VCaP (cell line): Measurements from ENCODE around the gene FBLN7.

Experiments used
- H3K27ac ChIP-seq: fragments of 450-650 bp; 2 replicates; pipeline ENCODE4 v1.5.1; 2017
- TF ChIP-seq, protein P1 (sequence below): fragments of 450-650 bp; conservative IDR thresholded peaks from 2 replicates; pipeline ENCODE4 v1.5.1; 2017; ENCODE audit warnings: mild to moderate bottlenecking, moderate library complexity

The FBLN7 gene

DNA sequence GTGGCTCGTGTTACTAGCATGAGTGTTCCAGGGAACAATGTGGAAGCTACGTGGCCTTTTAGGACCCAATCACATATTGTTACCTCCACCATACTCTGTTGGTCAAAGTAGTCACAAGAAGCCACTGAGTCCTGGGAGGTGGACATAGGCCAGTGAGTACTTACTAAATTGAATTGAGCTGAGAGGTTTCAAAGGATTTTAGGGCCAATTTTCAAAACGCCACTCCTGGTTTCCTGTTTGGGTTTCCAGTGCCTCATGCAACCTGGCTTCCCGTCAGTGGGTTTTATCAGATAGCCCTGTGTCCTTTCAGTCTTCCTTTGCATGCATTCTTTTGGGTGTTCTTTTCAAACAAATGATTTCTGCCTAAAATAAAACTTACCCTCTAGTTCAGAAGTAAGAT is 56.3 kb downstream of the FBLN7 start:
- TF ChIP-seq, protein P1, sequence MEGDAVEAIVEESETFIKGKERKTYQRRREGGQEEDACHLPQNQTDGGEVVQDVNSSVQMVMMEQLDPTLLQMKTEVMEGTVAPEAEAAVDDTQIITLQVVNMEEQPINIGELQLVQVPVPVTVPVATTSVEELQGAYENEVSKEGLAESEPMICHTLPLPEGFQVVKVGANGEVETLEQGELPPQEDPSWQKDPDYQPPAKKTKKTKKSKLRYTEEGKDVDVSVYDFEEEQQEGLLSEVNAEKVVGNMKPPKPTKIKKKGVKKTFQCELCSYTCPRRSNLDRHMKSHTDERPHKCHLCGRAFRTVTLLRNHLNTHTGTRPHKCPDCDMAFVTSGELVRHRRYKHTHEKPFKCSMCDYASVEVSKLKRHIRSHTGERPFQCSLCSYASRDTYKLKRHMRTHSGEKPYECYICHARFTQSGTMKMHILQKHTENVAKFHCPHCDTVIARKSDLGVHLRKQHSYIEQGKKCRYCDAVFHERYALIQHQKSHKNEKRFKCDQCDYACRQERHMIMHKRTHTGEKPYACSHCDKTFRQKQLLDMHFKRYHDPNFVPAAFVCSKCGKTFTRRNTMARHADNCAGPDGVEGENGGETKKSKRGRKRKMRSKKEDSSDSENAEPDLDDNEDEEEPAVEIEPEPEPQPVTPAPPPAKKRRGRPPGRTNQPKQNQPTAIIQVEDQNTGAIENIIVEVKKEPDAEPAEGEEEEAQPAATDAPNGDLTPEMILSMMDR: no peak
- H3K27ac ChIP-seq: no peak overlapping the region

DNA sequence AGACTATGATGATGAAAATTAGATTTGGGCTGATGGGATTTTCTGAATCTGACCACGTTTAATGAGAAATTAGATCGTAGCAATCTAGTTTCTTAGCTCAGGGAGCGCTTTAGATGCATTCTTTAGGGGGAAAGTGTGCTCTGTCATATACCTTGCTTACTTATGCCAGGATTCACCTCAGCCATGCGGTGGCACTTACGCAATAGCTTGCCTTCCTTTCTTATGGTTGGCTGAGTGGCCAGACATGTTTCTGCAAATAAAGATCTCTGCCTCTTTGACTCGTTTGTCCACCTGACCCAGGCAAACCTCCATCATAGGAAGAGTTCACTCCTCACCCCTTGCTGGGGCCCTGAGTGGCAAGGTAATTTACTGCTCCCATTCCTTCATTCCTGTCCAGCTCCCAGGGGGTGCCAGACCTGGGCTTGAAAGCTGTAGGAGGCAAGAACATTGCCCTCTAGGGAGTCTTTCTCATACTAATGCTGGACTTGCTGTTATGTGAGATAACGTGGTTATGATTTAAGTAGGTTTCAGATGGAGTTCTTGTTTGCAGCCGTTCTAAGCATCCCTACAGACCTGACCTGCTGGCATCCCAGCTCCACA is 57.1 kb downstream of the FBLN7 start:
- TF ChIP-seq, protein P1: no peak
- no peak overlapping the region for H3K27ac ChIP-seq

- TF ChIP-seq, protein P1: no peak
- no peak overlapping the region for H3K27ac ChIP-seq
Observed at GRCh38 chr2:112195950-112196349, 57.8 kb downstream of the FBLN7 start.

DNA sequence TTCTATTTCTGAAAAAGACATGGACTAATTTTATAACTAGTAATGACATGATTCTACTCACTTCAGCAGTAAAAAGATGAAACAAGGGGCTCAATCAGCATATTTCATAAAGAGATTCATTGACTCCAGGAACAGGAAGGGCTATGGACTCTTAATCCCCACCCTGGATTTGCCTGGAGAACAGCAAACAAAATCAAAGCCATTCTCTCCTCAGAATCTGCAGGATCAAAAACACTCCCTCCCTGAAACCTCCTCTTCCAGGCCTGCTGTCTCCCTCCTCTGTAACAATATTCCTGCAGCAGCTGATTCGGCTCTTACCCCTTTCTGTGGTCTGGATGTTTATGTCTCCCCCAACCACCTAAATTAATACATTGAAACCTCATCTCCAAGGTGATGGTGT is 59.7 kb downstream of the FBLN7 start:
- TF ChIP-seq, protein P1: no peak
- H3K27ac ChIP-seq: no peak overlapping the region

DNA sequence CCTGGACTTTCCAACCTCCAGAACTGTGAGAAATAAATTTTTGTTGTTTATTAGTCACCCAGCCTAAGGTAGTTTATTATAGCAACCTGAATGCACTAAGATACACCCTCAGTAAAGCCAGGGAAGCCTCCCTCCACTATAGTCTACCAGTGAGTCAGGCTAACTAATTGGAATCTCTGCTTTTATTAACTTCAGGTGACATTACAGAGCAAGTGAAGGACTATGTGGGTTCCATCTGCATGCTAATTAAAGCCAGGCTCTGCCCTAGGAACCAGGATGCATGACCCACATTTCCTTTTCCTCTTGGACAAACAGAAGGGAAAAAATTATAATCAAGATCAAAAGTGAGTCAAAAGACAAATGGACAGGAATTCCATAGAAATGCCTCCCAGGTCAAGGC is 60.6 kb downstream of the FBLN7 start:
- TF ChIP-seq, protein P1: no peak
- H3K27ac ChIP-seq: no peak overlapping the region

GRCh38 chr2:112199188-112199587 is 61.0 kb downstream of the FBLN7 start:
- TF ChIP-seq, protein P1: no peak
- no peak overlapping the region for H3K27ac ChIP-seq

DNA sequence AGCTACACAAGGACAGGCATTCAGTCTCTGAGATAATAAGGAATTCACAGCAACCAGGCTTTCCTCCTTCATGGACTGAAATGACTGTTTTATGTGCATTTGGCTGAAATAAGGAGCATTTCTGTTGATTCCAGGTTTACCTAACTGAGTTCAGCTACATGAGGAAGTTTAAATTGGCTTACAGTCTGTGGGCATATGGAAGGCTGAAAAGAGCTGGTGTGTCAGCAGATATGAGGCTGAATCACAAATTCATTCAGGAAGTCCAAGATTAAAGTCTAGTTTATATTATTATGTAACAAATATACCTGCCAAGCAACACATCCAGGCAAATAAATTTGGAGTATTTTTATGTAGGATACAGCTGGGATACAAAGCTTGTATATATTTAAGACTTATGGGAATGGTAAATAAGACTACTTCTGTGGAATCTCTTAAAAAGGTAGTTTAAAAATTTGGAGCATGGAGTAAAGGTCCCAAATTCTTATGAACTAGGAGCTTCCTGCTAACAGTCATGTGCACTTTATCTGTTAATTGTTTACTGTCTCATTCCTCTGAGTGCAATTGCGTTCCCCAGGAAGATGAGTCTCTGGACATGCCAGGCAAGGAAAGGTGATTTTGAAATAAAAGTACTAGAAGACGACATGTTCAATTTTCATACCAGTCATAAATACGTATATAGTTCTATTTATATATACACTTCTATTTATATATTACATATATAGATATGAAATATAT is 63.7 kb downstream of the FBLN7 start:
- TF ChIP-seq, protein P1: no peak
- H3K27ac ChIP-seq: no peak overlapping the region
